GM10266 (cell line): Measurements from ENCODE around the gene GJC2.
A peak's percentile ranks its signal among the peaks of the same experiment; 100 is the strongest.
"Not testable (repeated sequence)": the region's sequence is repeated elsewhere in the genome, so short reads cannot be mapped to it uniquely, and the experiment has no call there.

Source experiments
- DNase-seq: peaks from one replicate; pipeline ENCODE4 v3.0.0; 2012; ENCODE audit errors: extremely low spot score
- TF ChIP-seq, protein P1 (sequence below): IDR thresholded peaks from 2 replicates; pipeline ENCODE4 v1.5.1; 2012; ENCODE audit warnings: mild to moderate bottlenecking, low read depth; ENCODE audit not compliant: control insufficient read depth, insufficient read depth; ENCODE audit errors: missing control alignments

GJC2 gene

DNA sequence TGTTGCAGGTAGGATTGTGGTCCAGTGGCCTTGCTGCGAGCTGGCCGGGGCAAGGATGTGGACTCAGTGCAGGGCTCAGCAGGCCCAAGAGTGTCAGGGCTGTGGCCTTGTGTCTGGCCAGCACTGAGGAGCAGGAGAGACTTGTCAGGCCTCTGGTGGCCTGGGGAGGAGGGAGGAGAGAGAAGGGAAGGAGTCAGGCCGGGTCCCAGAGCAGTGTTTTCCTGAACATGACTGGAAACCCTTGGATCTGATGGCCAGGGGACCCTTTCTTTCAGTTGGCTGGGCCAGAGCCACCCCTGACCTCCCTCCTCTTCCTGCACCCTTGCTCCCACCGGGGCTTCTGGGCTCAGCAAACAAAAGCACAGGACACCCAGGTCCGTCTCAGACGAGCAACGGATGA, 20.9 kb downstream of the GJC2 start:
- no peak for DNase-seq

GRCh38 chr1:228171221-228171891, 21.6 kb downstream of the GJC2 start:
- DNase-seq, result no peak

More for the DNA sequence above, 20.9 kb downstream of the GJC2 start:
- TF ChIP-seq, protein P1, sequence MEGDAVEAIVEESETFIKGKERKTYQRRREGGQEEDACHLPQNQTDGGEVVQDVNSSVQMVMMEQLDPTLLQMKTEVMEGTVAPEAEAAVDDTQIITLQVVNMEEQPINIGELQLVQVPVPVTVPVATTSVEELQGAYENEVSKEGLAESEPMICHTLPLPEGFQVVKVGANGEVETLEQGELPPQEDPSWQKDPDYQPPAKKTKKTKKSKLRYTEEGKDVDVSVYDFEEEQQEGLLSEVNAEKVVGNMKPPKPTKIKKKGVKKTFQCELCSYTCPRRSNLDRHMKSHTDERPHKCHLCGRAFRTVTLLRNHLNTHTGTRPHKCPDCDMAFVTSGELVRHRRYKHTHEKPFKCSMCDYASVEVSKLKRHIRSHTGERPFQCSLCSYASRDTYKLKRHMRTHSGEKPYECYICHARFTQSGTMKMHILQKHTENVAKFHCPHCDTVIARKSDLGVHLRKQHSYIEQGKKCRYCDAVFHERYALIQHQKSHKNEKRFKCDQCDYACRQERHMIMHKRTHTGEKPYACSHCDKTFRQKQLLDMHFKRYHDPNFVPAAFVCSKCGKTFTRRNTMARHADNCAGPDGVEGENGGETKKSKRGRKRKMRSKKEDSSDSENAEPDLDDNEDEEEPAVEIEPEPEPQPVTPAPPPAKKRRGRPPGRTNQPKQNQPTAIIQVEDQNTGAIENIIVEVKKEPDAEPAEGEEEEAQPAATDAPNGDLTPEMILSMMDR, result no peak

DNA sequence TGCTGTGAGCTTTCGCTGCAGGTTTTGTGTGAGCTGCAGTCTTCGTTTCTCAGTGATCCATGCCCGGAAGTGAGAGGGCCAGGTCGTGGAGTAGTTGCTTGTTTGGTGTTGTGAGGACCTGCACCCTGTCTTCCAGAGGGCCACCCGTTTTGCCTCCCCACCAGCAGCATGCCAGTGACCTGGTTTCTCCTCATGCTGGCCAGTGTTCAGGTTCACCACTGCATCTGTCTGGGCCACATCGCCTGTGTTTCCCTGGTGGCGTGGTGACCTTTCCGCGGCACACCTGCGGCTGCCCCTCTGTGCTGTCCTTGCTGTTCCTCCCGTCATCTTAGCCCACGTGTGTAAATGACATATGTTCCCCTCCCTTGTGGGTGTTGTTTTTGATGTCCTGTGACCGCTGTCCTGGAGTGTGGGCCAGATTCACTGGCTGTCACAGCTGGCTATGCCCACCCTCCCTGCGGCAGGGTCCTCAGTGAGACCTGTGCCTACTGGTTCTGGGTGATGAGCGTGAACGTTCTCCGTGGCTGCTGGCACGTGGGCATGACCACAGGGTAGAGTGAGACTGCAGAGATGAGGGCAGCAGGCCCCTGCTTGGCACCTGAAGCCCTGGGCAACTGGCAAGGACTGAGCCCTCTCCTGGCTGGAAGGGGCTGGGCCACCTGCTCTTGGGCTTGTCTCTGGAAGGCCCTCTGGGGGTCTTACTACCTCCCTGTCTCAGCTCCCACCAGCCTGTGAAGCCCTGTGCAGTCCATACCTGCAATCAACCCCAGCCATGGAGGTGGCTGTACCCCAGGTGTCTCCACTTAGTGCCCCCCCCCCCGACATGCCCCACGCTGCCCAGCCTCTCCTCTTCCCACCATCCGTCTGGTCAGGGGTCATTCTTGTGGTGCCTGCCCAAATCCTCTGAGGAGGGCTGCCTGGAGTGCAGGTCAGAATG, 23.1 kb downstream of the GJC2 start:
- DNase-seq, result no peak
- TF ChIP-seq, protein P1, result no peak

More at GRCh38 chr1:228171221-228171891, 21.6 kb downstream of the GJC2 start:
- TF ChIP-seq, protein P1, result no peak

- DNase-seq, result not testable (repeated sequence)
Observed at GRCh38 chr1:228173528-228174481, 24.1 kb downstream of the GJC2 start.

DNA sequence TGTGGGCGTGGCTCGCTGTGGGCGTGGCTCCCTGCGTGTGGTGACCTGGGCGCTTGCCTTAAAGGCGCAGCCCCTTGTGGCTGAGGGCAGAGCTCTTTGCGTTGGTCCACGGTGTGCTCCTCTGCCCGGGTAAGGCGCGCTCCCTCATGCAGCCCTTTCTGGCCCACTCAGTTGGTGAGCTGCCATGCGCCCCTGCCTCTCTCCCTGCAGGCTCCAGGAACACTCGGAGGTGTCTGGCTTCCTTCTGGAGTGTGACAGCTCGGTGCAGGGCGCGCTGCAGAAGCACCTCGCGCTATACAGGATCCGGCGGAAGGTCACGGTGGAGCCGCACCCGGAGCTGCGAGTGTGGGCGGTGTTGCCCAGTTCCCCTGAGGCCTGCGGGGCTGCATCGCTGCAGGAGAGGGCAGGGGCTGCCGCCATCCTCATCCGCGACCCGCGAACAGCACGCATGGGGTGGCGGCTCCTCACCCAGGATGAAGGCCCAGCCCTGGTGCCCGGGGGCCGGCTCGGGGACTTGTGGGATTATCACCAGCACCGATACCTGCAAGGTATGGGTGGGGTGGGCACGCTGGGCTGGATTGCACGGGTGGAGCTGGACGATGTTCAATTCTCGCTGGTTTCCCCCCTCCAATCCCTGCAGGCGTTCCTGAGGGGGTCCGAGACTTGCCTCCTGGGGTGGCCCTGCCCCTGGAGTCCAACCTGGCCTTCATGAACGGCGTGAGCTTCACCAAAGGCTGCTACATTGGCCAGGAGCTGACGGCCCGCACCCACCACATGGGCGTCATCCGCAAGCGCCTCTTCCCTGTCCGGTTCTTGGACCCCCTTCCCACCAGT, 25.0 kb downstream of the GJC2 start:
- peak; percentile 69 for DNase-seq
- TF ChIP-seq, protein P1, result no peak

GRCh38 chr1:228175316-228176023, 25.7 kb downstream of the GJC2 start:
- TF ChIP-seq, protein P1, result no peak
- no peak for DNase-seq
